GM21390 (cell line): ENCODE data around the gene UQCC5.

Experiments used
- ATAC-seq: cut with Tn5 transposase; IDR thresholded peaks from one replicate; pipeline ENCODE4 v1.9.1; 2021; ENCODE audit not compliant: unreplicated experiment

UQCC5 gene

DNA sequence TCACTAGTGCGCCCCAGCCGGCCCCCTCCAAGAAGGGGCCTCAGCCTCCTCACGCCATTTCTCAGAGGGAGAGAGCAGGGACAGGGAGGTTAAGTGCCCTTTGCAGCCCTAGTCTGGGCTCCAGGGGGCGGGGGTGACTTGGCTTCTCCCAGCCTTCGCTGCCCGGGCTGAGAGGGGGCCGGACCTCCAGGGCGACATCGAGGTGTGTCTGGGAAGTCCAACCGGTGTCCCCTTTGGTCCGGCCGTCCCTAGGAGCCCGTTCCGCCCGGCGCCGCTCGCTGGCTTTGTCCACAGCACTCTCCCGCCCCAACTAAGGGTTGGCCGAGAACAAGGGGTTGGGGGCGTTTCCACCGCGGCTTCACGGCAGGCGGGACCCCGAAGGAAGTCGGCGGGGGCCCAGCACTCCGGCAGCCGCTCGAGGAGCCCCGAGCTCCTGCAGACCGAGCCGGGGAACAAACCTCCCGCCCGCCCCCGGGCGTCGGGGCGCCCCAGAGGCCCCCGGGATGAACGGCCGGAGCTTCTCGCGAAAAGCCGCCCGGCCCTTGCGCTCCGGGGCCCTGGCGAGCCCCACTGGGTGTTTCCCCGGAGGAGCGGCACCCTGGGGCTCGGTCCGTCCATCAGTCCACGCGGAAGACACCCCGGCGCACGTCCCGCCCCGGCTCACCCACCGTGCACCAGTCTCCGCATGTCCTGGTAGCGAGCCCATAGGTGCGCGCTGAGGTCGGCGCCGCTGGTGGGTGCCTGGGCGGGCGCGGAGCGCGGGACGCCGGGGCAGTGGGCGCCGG, 3.4 kb upstream of the UQCC5 start:
- no peak for ATAC-seq

DNA sequence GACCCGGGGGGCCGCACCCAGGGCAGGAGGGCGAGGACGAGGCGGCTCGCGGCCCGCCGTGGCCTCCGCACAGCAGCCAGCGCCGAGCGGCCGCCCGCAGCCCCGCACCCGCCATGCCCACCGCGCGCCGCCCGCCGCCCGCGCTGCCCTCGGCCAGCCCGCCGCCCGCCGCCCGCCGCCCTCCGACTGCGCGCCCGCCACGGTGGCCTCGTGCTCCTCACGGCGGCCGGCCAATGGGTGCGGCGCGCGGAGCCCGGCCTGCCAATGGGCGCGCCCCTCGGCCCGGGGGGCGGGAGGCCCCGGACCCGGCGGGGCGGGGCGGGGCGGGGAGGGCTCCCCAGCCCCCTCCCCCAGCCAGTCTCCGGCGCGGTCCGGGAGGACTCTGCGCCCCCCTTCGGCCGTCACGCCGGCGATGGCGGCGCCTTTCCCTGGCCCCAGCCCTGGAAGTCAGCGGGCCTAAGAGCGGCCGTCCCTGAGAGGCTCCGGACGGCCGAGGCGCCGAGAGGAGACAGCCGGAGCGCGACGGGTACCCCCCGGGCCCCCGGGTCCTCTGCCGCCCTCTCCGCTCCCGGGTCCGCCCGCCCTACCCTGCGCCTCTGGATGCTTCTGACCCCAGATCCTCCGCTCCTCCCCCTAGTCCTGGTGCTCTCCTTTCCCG, 2.7 kb upstream of the UQCC5 start, which contains the start of gene NT5DC2:
Gene NT5DC2 (minus strand): TSS at position 235 of the 658 bp plus-strand sequence. CDS start 120 bp downstream, at position 115.
- ATAC-seq = peak; percentile 30

DNA sequence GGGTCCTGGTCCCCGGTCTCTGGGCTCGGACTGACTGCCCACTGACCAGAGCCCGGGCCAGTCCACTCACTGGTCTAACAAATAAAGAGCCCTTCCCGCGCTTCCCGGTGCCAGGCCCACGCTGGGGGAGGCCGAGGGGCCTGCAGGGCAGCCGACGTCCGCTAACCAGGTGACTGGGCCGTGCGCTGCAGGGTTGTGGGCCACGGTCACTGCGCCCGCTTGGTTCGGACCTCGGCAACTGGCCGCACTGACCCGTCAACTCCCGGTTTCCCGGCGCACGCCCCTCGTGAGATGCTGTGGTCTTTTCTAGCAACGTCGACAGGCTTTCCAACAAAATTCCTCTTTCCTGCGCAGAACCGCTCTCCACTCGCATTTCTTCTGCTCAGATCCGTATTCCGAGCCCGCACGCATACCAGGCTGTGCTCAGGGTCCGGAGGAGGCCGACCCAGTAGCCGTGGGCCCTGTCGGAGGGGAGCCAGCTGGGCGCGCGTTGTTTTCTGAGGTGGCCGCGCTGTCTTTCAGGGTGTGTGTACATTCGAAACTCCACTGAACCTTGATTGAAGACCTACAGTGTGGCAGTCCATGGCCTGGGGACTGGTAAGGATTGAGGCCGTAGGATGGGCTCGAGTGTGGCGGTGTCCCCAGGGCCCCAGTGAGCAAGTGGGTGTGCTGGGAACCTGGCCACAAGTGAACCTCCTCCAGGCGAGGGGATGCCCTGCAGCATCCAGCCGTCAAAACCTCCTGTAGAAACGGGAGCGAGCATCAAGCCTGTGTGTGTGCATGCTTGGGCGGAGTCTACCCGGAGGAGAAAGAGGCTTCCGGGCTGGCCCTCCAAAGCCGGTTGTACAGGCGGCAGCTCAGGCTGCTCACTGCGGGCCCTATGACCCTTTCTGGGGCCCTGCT, 1.9 kb upstream of the UQCC5 start:
- no peak for ATAC-seq

DNA sequence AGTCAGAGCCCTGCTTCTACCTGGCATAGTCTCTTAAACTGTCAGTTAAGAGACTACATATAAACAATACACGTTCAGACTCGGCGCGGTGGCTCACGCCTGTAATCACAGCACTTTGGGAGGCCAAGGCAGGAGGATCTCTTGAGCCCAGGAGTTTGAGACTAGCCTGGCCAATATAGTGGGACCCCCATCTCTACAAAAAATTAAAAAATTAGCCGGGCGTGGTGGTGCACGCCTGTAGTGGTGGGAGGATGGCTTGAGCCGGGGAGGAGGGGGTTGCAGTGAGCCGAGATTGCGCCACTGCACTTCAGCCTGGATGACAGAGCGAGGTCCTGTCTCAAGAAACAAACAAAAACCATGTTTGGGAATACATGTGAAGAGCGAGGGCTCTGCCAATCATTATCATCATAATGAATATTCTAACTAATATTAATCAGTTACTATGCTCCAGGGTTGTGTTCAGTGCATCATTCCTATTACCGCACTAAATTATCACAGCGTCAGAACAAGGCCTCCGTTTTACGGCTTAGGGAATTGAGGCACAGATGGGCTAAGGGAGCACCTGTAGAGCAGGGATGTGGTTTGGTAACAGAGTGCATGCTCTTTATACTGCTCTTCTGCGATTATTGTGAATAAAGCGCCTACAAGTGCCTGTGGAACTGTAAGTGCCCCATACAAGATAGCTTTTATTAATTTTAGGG, 844 bp upstream of the UQCC5 start:
- ATAC-seq = no peak

DNA sequence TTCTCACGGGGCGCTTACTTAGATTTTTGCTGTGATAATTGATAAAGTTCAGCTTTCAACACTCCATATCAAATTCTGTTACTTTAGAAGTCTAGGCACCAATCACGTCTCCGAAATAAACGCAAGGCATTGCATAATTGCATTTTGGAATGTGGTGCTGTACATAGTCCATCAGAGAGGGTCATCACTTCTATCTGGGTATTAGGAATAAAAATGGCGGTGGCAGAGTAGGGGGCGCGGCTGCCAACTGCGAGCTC, 365 bp upstream of the UQCC5 start:
- no peak for ATAC-seq

- no peak for ATAC-seq
Observed at GRCh38 chr3:52537165-52537620, 788 bp downstream of the UQCC5 start.

DNA sequence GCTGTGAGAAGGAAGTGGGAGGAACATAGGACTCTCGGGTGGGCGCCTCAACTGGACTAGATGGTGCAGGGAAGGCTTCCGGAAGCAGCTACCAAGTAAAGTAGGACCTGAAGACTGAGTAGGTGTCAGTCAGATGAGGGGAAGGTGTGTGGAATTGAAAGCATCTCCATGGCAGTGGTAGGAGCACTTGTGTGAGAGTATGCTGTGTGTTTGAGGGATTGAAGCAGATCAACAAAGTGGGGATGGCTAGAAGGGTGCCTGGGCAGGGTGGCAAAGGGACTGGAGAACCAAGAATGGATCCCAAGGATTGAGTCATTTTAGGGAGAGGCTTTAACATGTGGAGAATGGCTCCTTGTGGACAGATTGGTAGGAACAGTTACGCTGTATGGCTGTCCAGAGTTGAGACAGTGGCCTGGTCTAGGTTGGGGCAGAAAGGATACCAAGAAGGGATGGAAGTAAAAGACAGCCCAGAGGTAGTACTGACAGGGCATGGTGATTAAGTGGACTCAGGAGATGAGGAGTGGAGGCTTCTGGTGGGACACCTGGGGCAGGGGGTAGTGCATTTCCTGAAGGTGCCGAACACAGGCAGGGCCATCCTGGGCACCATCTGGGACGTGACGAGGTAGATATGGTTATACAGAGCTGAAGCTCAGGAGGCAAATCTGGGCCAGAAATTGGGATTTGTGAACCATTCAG, 1.5 kb downstream of the UQCC5 start:
- no peak for ATAC-seq

DNA sequence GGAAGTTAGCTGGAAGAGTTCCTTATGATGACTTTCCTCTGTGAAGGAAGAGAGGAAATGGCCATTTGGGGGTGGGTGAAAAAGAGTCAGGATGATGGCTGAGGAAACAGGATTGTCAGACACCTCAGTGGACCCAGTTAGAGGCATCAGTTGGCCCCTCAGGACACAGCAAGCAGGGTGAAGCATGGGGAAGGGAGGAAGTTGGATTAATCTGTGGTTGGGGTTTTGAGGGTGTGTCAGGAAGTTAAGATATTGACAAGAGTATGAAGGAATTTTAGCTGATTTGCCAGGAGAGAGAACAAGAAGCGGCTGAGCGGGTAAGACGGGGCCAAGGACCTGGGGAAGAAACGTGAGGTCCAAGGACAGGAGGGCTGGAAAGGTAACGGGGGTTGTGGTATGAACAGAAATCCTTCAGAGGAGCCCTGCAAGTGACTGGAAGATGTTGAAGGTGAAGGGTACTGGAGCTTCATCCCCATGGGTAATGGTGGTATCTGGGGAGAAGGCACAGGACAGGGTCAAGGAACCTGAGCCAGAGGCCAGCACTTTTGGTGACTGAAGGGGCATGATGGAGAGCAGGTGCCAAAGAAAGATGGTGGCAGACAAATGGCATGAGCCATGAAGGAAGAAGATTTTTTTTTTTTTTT, 2.7 kb downstream of the UQCC5 start:
- no peak for ATAC-seq

DNA sequence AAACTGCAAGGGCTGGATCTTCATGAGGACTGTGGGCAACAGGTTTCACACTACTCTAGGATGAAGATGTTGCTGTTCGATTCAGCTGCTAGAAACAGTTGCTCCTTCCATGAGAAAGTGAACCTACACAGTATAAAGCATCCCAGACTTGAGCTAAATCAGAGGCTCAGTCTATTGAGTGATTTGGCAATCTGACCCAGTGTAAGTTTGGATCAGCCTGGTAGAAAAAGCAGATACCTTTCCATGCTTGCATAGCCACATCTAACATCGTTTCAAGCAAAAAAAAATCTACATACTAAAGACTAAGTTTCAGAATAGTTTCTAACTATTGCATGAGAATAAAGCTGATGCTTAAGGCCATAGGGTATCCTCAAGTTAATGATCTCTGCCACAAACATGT, 4.6 kb downstream of the UQCC5 start:
- ATAC-seq = no peak

DNA sequence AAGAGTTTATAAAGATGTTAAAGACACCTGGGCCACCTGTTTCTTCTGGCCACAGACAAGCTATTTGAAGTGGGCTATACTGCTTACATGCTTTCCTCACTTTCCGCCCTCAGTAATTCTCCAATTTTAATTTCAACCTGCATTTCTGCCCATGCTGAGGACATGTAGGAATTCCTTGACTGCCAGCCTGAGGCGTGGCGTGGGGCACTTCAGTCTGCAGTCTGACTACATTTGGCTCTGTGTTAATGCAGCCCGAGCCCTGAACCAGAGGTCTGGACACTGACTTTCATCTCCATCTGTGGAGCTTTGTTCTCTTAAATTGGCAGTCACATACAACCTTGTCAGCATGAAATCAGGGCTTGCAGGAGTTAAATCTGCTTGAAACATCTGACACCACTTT, 8.5 kb downstream of the UQCC5 start:
- no peak for ATAC-seq

- no peak for ATAC-seq
Observed at GRCh38 chr3:52546111-52546901, 9.9 kb downstream of the UQCC5 start.

DNA sequence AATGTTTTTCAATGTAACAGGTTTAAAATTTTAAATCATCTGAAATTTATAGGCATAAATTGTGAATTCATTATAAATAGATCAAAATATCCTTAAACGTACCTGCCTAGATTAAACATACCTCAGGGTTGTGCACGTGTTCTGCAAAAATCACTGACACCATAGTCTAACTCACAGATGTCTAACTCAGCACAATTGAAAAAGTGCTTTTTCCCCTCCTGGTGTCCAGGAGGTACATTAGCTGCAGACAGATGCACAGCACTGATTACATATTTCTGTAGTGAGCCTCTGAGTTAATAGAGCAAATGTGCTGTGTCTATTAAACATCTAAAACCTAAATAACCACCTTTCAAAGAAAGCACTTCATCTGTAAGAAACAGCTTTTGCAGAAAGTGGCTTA, 10.7 kb downstream of the UQCC5 start:
- no peak for ATAC-seq

- ATAC-seq = no peak
Observed at GRCh38 chr3:52551118-52551517, 14.7 kb downstream of the UQCC5 start.

DNA sequence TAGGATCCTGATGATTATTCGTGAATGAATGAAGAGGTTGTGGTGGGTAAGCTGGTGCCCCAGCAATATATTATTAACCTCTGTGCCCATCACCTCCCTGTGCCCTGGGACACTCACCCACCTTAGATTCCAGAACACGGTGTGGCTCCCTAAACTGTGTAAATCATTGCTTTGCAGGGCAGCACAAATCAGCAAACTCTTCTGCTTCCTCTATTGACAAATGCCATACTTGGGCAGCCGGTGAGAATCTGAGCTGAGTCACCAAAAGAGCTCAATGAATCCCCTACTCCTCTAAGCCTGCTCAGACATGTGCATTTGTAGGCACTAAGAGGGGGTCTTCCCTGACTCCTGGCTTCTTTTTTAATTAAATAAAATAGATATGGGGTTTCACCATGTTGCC, 15.7 kb downstream of the UQCC5 start:
- no peak for ATAC-seq

DNA sequence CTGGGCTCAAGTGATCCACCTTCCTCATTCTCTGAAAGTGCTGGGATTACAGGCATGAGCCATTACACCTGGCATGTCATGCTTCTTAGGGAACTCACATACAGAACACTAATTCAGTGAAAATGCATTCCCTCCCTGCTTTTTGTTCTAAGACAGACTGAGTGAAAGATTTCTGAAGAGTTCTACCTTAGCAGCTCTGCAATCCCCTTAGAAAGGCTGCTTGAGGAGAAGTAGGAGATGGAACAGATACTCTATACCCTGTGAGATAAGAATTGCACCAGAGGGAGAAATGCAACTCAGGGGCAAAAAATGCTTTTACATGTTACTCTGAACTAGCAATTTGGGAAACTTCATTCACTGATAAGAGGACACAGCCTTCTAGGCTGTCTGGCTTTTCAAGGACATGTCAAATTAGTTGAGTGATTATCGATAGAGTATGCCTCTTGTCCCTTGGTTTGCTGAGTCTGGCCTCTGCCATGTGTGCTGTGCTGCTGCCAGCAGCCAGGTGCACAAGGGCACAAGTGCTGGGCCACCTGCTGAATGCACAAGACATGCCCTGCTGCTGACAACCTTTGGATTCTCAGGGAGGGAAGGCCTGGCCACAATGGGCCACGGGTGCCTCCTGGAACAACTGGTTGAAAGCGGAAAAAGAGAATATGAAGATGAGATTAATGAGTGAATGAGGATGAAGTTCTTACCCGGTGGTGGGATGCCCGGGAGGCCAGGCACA, 17.8 kb downstream of the UQCC5 start:
- no peak for ATAC-seq

GRCh38 chr3:52555056-52555455, 18.7 kb downstream of the UQCC5 start:
- ATAC-seq = no peak

- ATAC-seq = no peak
Observed at GRCh38 chr3:52557011-52557960, 20.9 kb downstream of the UQCC5 start.
